ENCODE data around the gene IPO11. TPM values are rescaled to one million over a fixed set of nuclear protein-coding genes. Genes with fewer than 3 reads are reported as not detected.

Gene IPO11
- total RNA-seq, 1 experiment from 2014 or later = 66.5 TPM

DNA sequence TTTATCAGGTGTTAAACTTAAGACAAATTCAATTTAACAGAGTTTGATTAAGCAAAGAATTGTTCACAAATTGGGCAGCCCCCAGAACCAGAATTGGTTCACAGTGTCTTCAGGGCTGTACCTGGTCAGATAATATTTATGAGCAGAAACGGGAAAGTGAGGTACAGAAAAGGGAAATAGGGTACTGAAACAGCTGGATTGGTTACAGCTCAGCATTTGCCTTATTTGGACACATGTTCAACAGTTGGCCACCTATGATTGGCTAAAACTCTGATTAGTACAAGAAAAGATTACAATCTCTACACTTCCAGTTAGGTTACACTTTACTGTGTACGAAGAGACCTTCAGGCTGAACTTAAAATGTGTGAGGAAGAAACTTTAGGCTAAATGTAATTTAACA is 184.8 kb downstream of the IPO11 start:
- Histone ChIP-seq H3K36me3 (ENCODE audit: insufficient read depth, low read length, poor library complexity, severe bottlenecking) (peaks cover 5% of the 10 kb centered on the region), H3K4me1 (ENCODE audit: insufficient read depth, low read length, poor library complexity, severe bottlenecking) (no peaks in the 10 kb centered on the region), H3K4me3 (ENCODE audit: low read depth, low read length, poor library complexity, severe bottlenecking) (no peak overlapping the region), H3K27me3 (replicated peaks; ENCODE audit: insufficient read depth, low read depth, low read length, poor library complexity) (no peaks in the 10 kb centered on the region), H3K27ac (ENCODE audit: low read depth, low read length, poor library complexity, severe bottlenecking) (no peak overlapping the region), H3K9me3 (ENCODE audit: low read depth, low read length, poor library complexity, severe bottlenecking) (no peaks in the 10 kb centered on the region)
- no peak for TF ChIP-seq EZH2 (IDR thresholded peaks at IDR 0.05; ENCODE audit: borderline replicate concordance, low read depth, low read length, poor library complexity, severe bottlenecking)
- TF ChIP-seq, protein P1, sequence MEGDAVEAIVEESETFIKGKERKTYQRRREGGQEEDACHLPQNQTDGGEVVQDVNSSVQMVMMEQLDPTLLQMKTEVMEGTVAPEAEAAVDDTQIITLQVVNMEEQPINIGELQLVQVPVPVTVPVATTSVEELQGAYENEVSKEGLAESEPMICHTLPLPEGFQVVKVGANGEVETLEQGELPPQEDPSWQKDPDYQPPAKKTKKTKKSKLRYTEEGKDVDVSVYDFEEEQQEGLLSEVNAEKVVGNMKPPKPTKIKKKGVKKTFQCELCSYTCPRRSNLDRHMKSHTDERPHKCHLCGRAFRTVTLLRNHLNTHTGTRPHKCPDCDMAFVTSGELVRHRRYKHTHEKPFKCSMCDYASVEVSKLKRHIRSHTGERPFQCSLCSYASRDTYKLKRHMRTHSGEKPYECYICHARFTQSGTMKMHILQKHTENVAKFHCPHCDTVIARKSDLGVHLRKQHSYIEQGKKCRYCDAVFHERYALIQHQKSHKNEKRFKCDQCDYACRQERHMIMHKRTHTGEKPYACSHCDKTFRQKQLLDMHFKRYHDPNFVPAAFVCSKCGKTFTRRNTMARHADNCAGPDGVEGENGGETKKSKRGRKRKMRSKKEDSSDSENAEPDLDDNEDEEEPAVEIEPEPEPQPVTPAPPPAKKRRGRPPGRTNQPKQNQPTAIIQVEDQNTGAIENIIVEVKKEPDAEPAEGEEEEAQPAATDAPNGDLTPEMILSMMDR (conservative IDR thresholded peaks at IDR 0.05; ENCODE audit: low read depth, low read length) = no peak
- CTCF ChIA-PET = no interaction called here
- no peak for DNase-seq (ENCODE audit: low spot score)
- BruUV-seq (replicated peaks) = no TSS peak
- POLR2A ChIA-PET (ENCODE audit: low non-redundant PET) = no interaction called here
- intact Hi-C loops (cut with micrococcal nuclease; ENCODE audit: unreplicated experiment) = no loop called here

DNA sequence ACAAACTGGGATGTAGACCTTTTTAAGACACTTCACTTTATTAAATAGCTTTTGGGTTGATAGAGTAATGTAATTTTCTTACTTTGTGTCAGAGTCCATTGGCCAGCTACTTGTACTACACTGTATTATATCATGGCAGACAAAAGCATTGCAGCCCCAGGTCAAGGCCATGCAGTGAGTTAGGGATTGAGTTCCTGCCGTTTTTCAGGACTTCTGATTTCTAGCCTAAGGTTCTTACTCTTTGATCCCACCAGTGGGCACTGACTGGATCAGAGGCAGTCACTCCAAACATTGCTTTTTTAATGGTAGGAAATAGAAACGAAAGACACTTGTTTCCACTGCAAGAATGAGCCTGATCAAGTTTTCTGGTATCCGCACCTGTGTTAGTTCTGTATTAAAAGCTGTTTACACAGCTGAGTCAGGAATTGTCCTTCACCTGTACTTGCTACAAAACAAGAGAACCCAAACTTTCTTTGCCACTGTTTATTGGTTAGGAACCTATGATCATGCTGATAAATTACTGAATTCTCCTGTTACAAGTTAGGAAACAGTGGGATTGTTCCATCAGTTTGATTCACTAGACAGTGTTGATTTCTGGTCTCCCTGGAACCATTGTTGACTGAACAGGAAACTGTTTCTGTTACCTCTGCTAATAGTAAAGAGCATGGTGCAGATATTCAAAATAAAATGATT is 188.1 kb downstream of the IPO11 start:
- H3K9me3 ChIP-seq (ENCODE audit: low read depth, low read length, poor library complexity, severe bottlenecking) = no peaks in the 10 kb centered on the region
- BruUV-seq (replicated peaks) = no TSS peak
- H3K4me1 ChIP-seq (ENCODE audit: insufficient read depth, low read length, poor library complexity, severe bottlenecking) = no peaks in the 10 kb centered on the region
- H3K27ac ChIP-seq (ENCODE audit: low read depth, low read length, poor library complexity, severe bottlenecking) = no peak overlapping the region
- H3K4me3 ChIP-seq (ENCODE audit: low read depth, low read length, poor library complexity, severe bottlenecking) = no peak overlapping the region
- DNase-seq (ENCODE audit: low spot score) = no peak
- intact Hi-C loops (cut with micrococcal nuclease; ENCODE audit: unreplicated experiment) = no loop called here
- ChIA-PET CTCF (no interaction called here), POLR2A (ENCODE audit: low non-redundant PET) (no interaction called here)
- H3K36me3 ChIP-seq (ENCODE audit: insufficient read depth, low read length, poor library complexity, severe bottlenecking) = no peaks in the 10 kb centered on the region
- no peak for TF ChIP-seq EZH2 (IDR thresholded peaks at IDR 0.05; ENCODE audit: borderline replicate concordance, low read depth, low read length, poor library complexity, severe bottlenecking)
- TF ChIP-seq, protein P1 (conservative IDR thresholded peaks at IDR 0.05; ENCODE audit: low read depth, low read length) = no peak
- no peaks in the 10 kb centered on the region for H3K27me3 ChIP-seq (replicated peaks; ENCODE audit: insufficient read depth, low read depth, low read length, poor library complexity)

DNA sequence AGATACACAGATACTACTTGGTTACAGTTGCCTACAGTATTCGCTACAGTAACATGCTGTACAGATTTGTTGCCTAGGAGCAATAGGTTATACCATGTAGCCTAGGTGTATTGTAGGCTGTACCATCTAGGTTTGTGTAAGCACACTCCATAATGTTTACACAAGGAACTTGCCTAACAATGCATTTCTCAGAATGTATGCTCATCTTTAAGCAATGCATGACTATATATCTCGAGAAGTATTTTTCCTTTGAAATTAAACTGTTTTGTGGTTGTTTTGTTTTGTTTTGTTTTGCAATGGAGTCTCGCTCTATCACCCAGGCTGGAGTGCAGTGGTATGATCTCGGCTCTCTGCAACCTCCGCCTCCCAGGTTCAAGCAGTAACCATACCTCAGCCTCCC is 191.4 kb downstream of the IPO11 start:
- Histone ChIP-seq H3K27me3 (replicated peaks; ENCODE audit: insufficient read depth, low read depth, low read length, poor library complexity) (no peaks in the 10 kb centered on the region), H3K4me3 (ENCODE audit: low read depth, low read length, poor library complexity, severe bottlenecking) (no peak overlapping the region), H3K36me3 (ENCODE audit: insufficient read depth, low read length, poor library complexity, severe bottlenecking) (no peaks in the 10 kb centered on the region), H3K4me1 (ENCODE audit: insufficient read depth, low read length, poor library complexity, severe bottlenecking) (no peaks in the 10 kb centered on the region), H3K27ac (ENCODE audit: low read depth, low read length, poor library complexity, severe bottlenecking) (no peak overlapping the region), H3K9me3 (ENCODE audit: low read depth, low read length, poor library complexity, severe bottlenecking) (no peaks in the 10 kb centered on the region)
- DNase-seq (ENCODE audit: low spot score) = no peak
- intact Hi-C loops (cut with micrococcal nuclease; ENCODE audit: unreplicated experiment) = no loop called here
- ChIA-PET CTCF (no interaction called here), POLR2A (ENCODE audit: low non-redundant PET) (no interaction called here)
- TF ChIP-seq, protein P1 (conservative IDR thresholded peaks at IDR 0.05; ENCODE audit: low read depth, low read length) = no peak
- TF ChIP-seq EZH2 (IDR thresholded peaks at IDR 0.05; ENCODE audit: borderline replicate concordance, low read depth, low read length, poor library complexity, severe bottlenecking) = no peak
- BruUV-seq (replicated peaks) = no TSS peak

All from A673 (cell line).